ENCODE results near the gene TIAM1. TPM values are rescaled to one million over a fixed set of nuclear protein-coding genes. Genes with fewer than 3 reads are reported as not detected.
A peak's percentile ranks its signal among the peaks of the same experiment; 100 is the strongest.

TIAM1 gene
- total RNA-seq, 2 donors from 2014 or later: 6.0 to 38.1 TPM

- H3K36me3 ChIP-seq: no peaks in the 10 kb centered on the region
- H3K27ac ChIP-seq: no peak overlapping the region
- no peaks in the 10 kb centered on the region for H3K27me3 ChIP-seq (replicated peaks; ENCODE audit: insufficient read depth)
- H3K4me3 ChIP-seq: no peak overlapping the region
- H3K4me1 ChIP-seq (replicated peaks): no peaks in the 10 kb centered on the region
- no peak for DNase-seq (ENCODE audit: low spot score)
- WGBS: 85% methylated on average over 4 of the region's 4 CpGs
- intact Hi-C loops (cut with DNase I): loop anchor here (10.0 kb wide), 1 partner anchor 62 kb away; no protein-coding TSS in a partner anchor
- no peak for TF ChIP-seq POLR2AphosphoS5 (IDR thresholded peaks at IDR 0.05)
- TF ChIP-seq POLR2A (IDR thresholded peaks at IDR 0.05): no peak
- no peak for TF ChIP-seq CTCF (IDR thresholded peaks at IDR 0.05)
- no peaks in the 10 kb centered on the region for H3K9me3 ChIP-seq
Observed at GRCh38 chr21:31176725-31177124, 167.3 kb downstream of the TIAM1 start.

GRCh38 chr21:31176080-31176551, 167.9 kb downstream of the TIAM1 start:
- Histone ChIP-seq H3K9me3 (no peaks in the 10 kb centered on the region), H3K4me3 (no peak overlapping the region), H3K27ac (no peak overlapping the region), H3K4me1 (replicated peaks) (no peaks in the 10 kb centered on the region), H3K27me3 (replicated peaks; ENCODE audit: insufficient read depth) (no peaks in the 10 kb centered on the region), H3K36me3 (no peaks in the 10 kb centered on the region)
- no peak for DNase-seq (ENCODE audit: low spot score)
- intact Hi-C loops (cut with DNase I): loop anchor here (10.0 kb wide), 1 partner anchor 61 kb away; no protein-coding TSS in a partner anchor
- WGBS: 59% methylated on average over 2 of the region's 2 CpGs
- TF ChIP-seq POLR2AphosphoS5 (IDR thresholded peaks at IDR 0.05) (peak; percentile 4), POLR2A (IDR thresholded peaks at IDR 0.05) (no peak), CTCF (IDR thresholded peaks at IDR 0.05) (no peak)

- no peaks in the 10 kb centered on the region for H3K27me3 ChIP-seq (replicated peaks; ENCODE audit: insufficient read depth)
- no peak overlapping the region for H3K27ac ChIP-seq
- H3K9me3 ChIP-seq: no peaks in the 10 kb centered on the region
- no peaks in the 10 kb centered on the region for H3K4me1 ChIP-seq (replicated peaks)
- H3K4me3 ChIP-seq: no peak overlapping the region
- no peak for DNase-seq (ENCODE audit: low spot score)
- H3K36me3 ChIP-seq: no peaks in the 10 kb centered on the region
- no peak for TF ChIP-seq CTCF (IDR thresholded peaks at IDR 0.05)
- no peak for TF ChIP-seq POLR2AphosphoS5 (IDR thresholded peaks at IDR 0.05)
- no peak for TF ChIP-seq POLR2A (IDR thresholded peaks at IDR 0.05)
- intact Hi-C loops (cut with DNase I): loop anchor here (10.0 kb wide), 1 partner anchor 59 kb away; no protein-coding TSS in a partner anchor
- 43% methylated on average over 25 of the region's 25 CpGs for WGBS
Observed at GRCh38 chr21:31173881-31174555, 170.0 kb downstream of the TIAM1 start.

GRCh38 chr21:31172328-31172727, 171.7 kb downstream of the TIAM1 start:
- Histone ChIP-seq H3K36me3 (no peaks in the 10 kb centered on the region), H3K27ac (no peak overlapping the region)
- no peak for DNase-seq (ENCODE audit: low spot score)

More at GRCh38 chr21:31172328-31172727, 171.7 kb downstream of the TIAM1 start:
- H3K4me1 ChIP-seq (replicated peaks): no peaks in the 10 kb centered on the region
- H3K9me3 ChIP-seq: no peaks in the 10 kb centered on the region
- H3K4me3 ChIP-seq: no peak overlapping the region
- WGBS: 81% methylated on average over 6 of the region's 6 CpGs
- no peaks in the 10 kb centered on the region for H3K27me3 ChIP-seq (replicated peaks; ENCODE audit: insufficient read depth)
- intact Hi-C loops (cut with DNase I): loop anchor here (10.0 kb wide), 1 partner anchor 58 kb away; no protein-coding TSS in a partner anchor
- TF ChIP-seq POLR2AphosphoS5 (IDR thresholded peaks at IDR 0.05): no peak
- no peak for TF ChIP-seq CTCF (IDR thresholded peaks at IDR 0.05)
- no peak for TF ChIP-seq POLR2A (IDR thresholded peaks at IDR 0.05)

All from prostate gland (tissue), 2 donors.